Keratinocyte (primary cell): ENCODE results near the gene HDAC9. TPM values are rescaled to one million over a fixed set of nuclear protein-coding genes. Genes with fewer than 3 reads are reported as not detected.

Experiments used
- DNase-seq: peaks from one replicate; pipeline ENCODE4 v3.0.0-alpha.2; 2011; ENCODE audit warnings: low read depth, missing footprints, low spot score
- FAIRE-seq: peaks from 2 replicates; lab custom pipeline; 2011; peaks lifted over from hg19 to GRCh38; lab: Jason Lieb, UNC
- H2AFZ ChIP-seq: 2 replicates; pipeline ENCODE4 v1.6.0; 2012; ENCODE audit warnings: low read length, control low read depth, inconsistent platforms; ENCODE audit not compliant: control insufficient read depth
- H3K27ac ChIP-seq: 2 replicates; pipeline ENCODE4 v1.5.1; 2011; ENCODE audit warnings: low read length; ENCODE audit not compliant: control insufficient read depth, insufficient read depth
- H3K27me3 ChIP-seq: 3 replicates; pipeline ENCODE4 v1.6.0; 2011; ENCODE audit warnings: low read length; ENCODE audit not compliant: control insufficient read depth, insufficient read depth; ENCODE audit errors: extremely low read depth
- H3K36me3 ChIP-seq, 2 experiments: 2 replicates in 1 of 2; 3 replicates in 1 of 2; pipeline ENCODE4 v1.5.1; 2011; ENCODE audit warnings: low read length in 2 of 2, mild to moderate bottlenecking in 1 of 2; ENCODE audit not compliant: control insufficient read depth in 2 of 2, insufficient read depth in 2 of 2; ENCODE audit errors: extremely low read depth in 1 of 2
- H3K4me1 ChIP-seq: 3 replicates; pipeline ENCODE4 v1.5.1; 2011; ENCODE audit warnings: low read length; ENCODE audit not compliant: control insufficient read depth, insufficient read depth; ENCODE audit errors: extremely low read depth
- H3K4me2 ChIP-seq: 3 replicates; pipeline ENCODE4 v1.6.0; 2011; ENCODE audit warnings: low read depth, low read length; ENCODE audit not compliant: control insufficient read depth, insufficient read depth; ENCODE audit errors: extremely low read depth
- H3K4me3 ChIP-seq, 3 experiments: fragments of 200-600 bp in 1 of 3; sonication (generic) in 1 of 3; 2 replicates in 2 of 3; 3 replicates in 1 of 3; pipeline ENCODE4 v1.5.1; 2011 to 2016; ENCODE audit warnings: low read length in 3 of 3, mild to moderate bottlenecking in 3 of 3, control low read depth in 2 of 3, inconsistent platforms in 1 of 3, low read depth in 1 of 3, mixed read lengths in 1 of 3, mixed run types in 1 of 3, moderate library complexity in 1 of 3; ENCODE audit not compliant: control insufficient read depth in 2 of 3, insufficient read depth in 2 of 3; ENCODE audit errors: extremely low read depth in 1 of 3
- H3K79me2 ChIP-seq: 2 replicates; pipeline ENCODE4 v1.6.0; 2012; ENCODE audit warnings: low read length; ENCODE audit not compliant: control insufficient read depth, insufficient read depth
- H3K9ac ChIP-seq: 3 replicates; pipeline ENCODE4 v1.6.0; 2011; ENCODE audit warnings: low read length; ENCODE audit not compliant: control insufficient read depth, insufficient read depth; ENCODE audit errors: extremely low read depth
- H3K9me1 ChIP-seq: 3 replicates; pipeline ENCODE4 v1.6.0; 2011; ENCODE audit warnings: low read length; ENCODE audit not compliant: control insufficient read depth, insufficient read depth; ENCODE audit errors: extremely low read depth
- H3K9me3 ChIP-seq: 2 replicates; pipeline ENCODE4 v1.5.1; 2012; ENCODE audit warnings: low read depth, low read length; ENCODE audit not compliant: control insufficient read depth
- H4K20me1 ChIP-seq: 3 replicates; pipeline ENCODE4 v1.6.0; 2011; ENCODE audit warnings: low read length; ENCODE audit not compliant: control insufficient read depth, insufficient read depth; ENCODE audit errors: extremely low read depth
- EZH2 ChIP-seq: IDR thresholded peaks from one replicate; pipeline ENCODE4 v1.6.1; 2012; ENCODE audit warnings: inconsistent platforms, mild to moderate bottlenecking, low read length, moderate library complexity
- dilution Hi-C: fragments of 300-500 bp; cut with MboI; formaldehyde crosslinking; loops from one replicate; pipeline ENCODE4 v1.7.0; 2020; ENCODE audit warnings: low sequenced_read_pairs; ENCODE audit not compliant: extremely low pct_ligation_motif_present
- polyA plus RNA-seq, 5 experiments: library from polyadenylated mRNA; depleted of rRNA in 3 of 5; stranded (reverse) in 3 of 5; stranded (forward) in 1 of 5; unstranded in 1 of 5; fragments of >200 nt; gene quantifications; 1 replicate in 1 of 5; 2 replicates in 3 of 5; 3 replicates in 1 of 5; pipeline versions ENCODE4 v1.2.1 to v1.2.3, GENCODE V29; 2011 to 2012; ENCODE audit warnings: missing spikeins in 2 of 5, low read depth in 1 of 5, low replicate concordance in 1 of 5
- TF ChIP-seq, protein P1 (sequence below), 3 experiments: IDR thresholded peaks in 1 of 3; conservative IDR thresholded peaks in 1 of 3; optimal IDR thresholded peaks in 1 of 3; 2 replicates in 2 of 3; 3 replicates in 1 of 3; pipeline versions ENCODE3 to v1.5.1; 2011; ENCODE audit warnings: low read length in 3 of 3, mild to moderate bottlenecking in 3 of 3, moderate library complexity in 2 of 3, control low read depth in 1 of 3, inconsistent platforms in 1 of 3; ENCODE audit not compliant: insufficient read depth in 2 of 3; ENCODE audit errors: extremely low read depth in 1 of 3

HDAC9 gene
- polyA plus RNA-seq, 1 donor (not counting 4 experiments of a cell fraction or from before 2014, with no cell fraction given): 24.6 TPM

DNA sequence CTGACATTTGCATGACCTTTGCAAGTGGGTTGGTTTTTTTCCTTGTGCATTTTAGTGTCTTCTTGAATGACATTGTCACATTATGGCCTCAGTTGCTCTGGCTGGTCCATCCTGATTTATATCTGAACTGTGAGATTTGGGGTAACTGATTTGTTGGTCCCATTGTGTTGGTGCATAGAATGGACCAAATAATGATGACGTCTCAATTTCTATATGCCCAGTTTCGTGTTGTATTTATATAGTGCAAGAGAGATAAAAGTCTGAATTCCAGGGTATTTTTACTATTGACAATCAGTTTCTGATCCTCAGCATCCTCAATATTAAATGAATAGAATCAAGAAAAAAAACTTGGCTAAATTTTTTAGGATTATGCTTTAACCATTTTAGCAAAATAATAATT, 281.8 kb downstream of the HDAC9 start:
- no peak for TF ChIP-seq EZH2
- TF ChIP-seq, protein P1, sequence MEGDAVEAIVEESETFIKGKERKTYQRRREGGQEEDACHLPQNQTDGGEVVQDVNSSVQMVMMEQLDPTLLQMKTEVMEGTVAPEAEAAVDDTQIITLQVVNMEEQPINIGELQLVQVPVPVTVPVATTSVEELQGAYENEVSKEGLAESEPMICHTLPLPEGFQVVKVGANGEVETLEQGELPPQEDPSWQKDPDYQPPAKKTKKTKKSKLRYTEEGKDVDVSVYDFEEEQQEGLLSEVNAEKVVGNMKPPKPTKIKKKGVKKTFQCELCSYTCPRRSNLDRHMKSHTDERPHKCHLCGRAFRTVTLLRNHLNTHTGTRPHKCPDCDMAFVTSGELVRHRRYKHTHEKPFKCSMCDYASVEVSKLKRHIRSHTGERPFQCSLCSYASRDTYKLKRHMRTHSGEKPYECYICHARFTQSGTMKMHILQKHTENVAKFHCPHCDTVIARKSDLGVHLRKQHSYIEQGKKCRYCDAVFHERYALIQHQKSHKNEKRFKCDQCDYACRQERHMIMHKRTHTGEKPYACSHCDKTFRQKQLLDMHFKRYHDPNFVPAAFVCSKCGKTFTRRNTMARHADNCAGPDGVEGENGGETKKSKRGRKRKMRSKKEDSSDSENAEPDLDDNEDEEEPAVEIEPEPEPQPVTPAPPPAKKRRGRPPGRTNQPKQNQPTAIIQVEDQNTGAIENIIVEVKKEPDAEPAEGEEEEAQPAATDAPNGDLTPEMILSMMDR (optimal IDR thresholded peaks at IDR 0.05 in 1 of 3, IDR thresholded peaks at IDR 0.05 in 1 of 3, conservative IDR thresholded peaks at IDR 0.05 in 1 of 3; ENCODE audit: extremely low read depth in 1 of 3, insufficient read depth in 2 of 3, low read length in 3 of 3): no peak
- DNase-seq (no peak), FAIRE-seq (no peak)
- H3K4me1 ChIP-seq: no peaks in the 10 kb centered on the region
- dilution Hi-C loops: no loop called here
- no peak overlapping the region for H2AFZ ChIP-seq
- no peaks in the 10 kb centered on the region for H3K9me3 ChIP-seq
- no peaks in the 10 kb centered on the region for H3K36me3 ChIP-seq
- no peak overlapping the region for H3K4me3 ChIP-seq
- H3K27ac ChIP-seq: no peak overlapping the region
- no peaks in the 10 kb centered on the region for H3K9me1 ChIP-seq
- no peaks in the 10 kb centered on the region for H3K27me3 ChIP-seq
- H3K4me2 ChIP-seq: no peak overlapping the region
- H3K79me2 ChIP-seq: no peaks in the 10 kb centered on the region
- H4K20me1 ChIP-seq: no peaks in the 10 kb centered on the region
- H3K9ac ChIP-seq: no peak overlapping the region

DNA sequence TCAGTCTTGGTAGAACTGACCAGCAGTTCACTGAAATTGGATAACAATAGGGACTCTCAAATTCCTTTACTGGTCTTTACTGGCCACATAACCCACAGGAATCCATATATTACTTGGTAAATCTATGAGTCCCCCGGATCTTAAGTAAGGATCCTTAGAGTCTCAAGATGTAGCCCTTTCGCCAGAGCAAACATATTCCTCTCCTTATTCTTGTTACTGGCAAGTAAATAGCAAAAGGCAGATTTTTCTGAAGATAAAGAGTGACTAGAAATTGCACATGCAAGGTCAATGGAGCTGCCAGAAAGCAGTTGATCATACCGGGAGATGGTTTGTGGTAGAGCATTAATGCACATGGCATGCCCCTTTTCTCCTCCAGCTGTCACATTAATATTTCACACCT, 283.0 kb downstream of the HDAC9 start:
- H2AFZ ChIP-seq: no peak overlapping the region
- no peak for DNase-seq
- H4K20me1 ChIP-seq: no peaks in the 10 kb centered on the region
- no peak for FAIRE-seq
- no peak overlapping the region for H3K4me3 ChIP-seq
- TF ChIP-seq, protein P1 (optimal IDR thresholded peaks at IDR 0.05 in 1 of 3, IDR thresholded peaks at IDR 0.05 in 1 of 3, conservative IDR thresholded peaks at IDR 0.05 in 1 of 3; ENCODE audit: extremely low read depth in 1 of 3, insufficient read depth in 2 of 3, low read length in 3 of 3): no peak
- no peak for TF ChIP-seq EZH2
- no peak overlapping the region for H3K4me2 ChIP-seq
- H3K9me1 ChIP-seq: no peaks in the 10 kb centered on the region
- dilution Hi-C loops: no loop called here
- no peaks in the 10 kb centered on the region for H3K36me3 ChIP-seq
- no peaks in the 10 kb centered on the region for H3K27me3 ChIP-seq
- H3K9ac ChIP-seq: no peak overlapping the region
- H3K79me2 ChIP-seq: no peaks in the 10 kb centered on the region
- no peaks in the 10 kb centered on the region for H3K4me1 ChIP-seq
- no peaks in the 10 kb centered on the region for H3K9me3 ChIP-seq
- H3K27ac ChIP-seq: no peak overlapping the region
